ENCODE data around the gene IL1RAPL1. TPM values are rescaled to one million over a fixed set of nuclear protein-coding genes. Genes with fewer than 3 reads are reported as not detected.

Gene IL1RAPL1
- total RNA-seq, 1 donor from 2014 or later: not detected

GRCh38 chrX:28969126-28969525 is 381.9 kb downstream of the IL1RAPL1 start:
- TF ChIP-seq, protein P1, sequence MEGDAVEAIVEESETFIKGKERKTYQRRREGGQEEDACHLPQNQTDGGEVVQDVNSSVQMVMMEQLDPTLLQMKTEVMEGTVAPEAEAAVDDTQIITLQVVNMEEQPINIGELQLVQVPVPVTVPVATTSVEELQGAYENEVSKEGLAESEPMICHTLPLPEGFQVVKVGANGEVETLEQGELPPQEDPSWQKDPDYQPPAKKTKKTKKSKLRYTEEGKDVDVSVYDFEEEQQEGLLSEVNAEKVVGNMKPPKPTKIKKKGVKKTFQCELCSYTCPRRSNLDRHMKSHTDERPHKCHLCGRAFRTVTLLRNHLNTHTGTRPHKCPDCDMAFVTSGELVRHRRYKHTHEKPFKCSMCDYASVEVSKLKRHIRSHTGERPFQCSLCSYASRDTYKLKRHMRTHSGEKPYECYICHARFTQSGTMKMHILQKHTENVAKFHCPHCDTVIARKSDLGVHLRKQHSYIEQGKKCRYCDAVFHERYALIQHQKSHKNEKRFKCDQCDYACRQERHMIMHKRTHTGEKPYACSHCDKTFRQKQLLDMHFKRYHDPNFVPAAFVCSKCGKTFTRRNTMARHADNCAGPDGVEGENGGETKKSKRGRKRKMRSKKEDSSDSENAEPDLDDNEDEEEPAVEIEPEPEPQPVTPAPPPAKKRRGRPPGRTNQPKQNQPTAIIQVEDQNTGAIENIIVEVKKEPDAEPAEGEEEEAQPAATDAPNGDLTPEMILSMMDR (conservative IDR thresholded peaks at IDR 0.05; ENCODE audit: low read depth, low read length): no peak
- no peak for DNase-seq (ENCODE audit: low read depth)
- H3K4me3 ChIP-seq (ENCODE audit: low read depth, low read length): no peak overlapping the region

- TF ChIP-seq, protein P1 (conservative IDR thresholded peaks at IDR 0.05; ENCODE audit: low read depth, low read length): no peak
- DNase-seq (ENCODE audit: low read depth): no peak
- H3K4me3 ChIP-seq (ENCODE audit: low read depth, low read length): no peak overlapping the region
Observed at GRCh38 chrX:28979877-28980276, 392.6 kb downstream of the IL1RAPL1 start.

- H3K4me3 ChIP-seq (ENCODE audit: low read depth, low read length): no peak overlapping the region
- DNase-seq (ENCODE audit: low read depth): no peak
- TF ChIP-seq, protein P1 (conservative IDR thresholded peaks at IDR 0.05; ENCODE audit: low read depth, low read length): no peak
Observed at GRCh38 chrX:28981952-28982351, 394.7 kb downstream of the IL1RAPL1 start.

DNA sequence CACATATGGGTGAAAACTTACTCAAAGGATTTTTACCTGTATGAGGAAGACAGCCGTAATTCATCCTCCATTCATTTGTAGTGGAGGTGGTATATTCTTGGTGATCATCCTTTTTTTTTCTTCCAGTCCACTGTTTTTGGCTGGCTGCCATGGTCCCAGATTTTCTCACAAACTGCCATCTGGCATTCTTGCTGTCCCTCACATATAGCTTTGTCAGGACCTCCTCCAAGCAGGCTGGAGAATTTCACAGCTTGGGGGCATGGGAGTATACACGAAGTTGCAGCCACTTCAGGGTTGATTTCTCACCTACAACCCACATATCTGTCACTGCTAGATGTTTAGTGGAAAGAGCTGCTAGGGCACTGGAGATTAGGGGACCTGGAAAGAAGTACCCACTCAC is 401.0 kb downstream of the IL1RAPL1 start:
- TF ChIP-seq, protein P1 (conservative IDR thresholded peaks at IDR 0.05; ENCODE audit: low read depth, low read length): no peak
- no peak overlapping the region for H3K4me3 ChIP-seq (ENCODE audit: low read depth, low read length)
- DNase-seq (ENCODE audit: low read depth): no peak

DNA sequence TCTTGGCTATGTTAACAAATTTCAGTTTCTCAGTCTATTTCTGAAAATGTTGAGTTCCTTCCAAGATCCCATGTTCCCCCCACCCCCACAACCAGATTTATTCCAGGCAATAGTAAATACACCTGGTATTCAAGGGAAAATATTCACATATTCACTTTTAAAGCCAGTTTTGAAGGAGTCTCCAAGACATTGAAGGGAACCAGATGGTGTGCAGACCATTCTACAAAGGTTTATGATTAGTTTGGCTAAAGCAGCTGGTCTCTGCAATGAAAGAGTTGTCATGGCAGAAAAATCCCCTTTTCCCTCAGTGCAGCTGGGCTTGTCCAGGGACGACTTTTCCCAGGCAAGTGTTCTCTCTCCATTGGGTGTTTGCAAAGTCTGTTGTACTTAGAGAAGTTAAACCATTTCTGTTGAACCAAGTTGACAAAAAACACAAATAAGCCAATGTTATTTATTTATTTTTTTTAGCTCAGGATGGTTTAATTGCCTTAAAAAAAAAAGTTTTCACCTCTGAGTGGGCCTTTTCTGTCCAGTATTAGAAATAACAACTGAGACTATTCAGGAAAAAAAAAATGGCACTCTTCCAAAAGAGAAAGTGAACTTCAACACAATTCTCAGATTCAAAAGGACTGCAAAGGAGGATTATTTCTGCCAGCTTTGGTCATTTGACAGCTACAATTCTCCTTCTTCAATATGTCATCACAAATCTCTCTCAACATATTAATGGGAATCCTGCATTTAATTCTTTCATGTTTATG is 410.6 kb downstream of the IL1RAPL1 start:
- H3K4me3 ChIP-seq (ENCODE audit: low read depth, low read length): no peak overlapping the region
- DNase-seq (ENCODE audit: low read depth): no peak
- TF ChIP-seq, protein P1 (conservative IDR thresholded peaks at IDR 0.05; ENCODE audit: low read depth, low read length): no peak

GRCh38 chrX:28998609-28999135 is 411.4 kb downstream of the IL1RAPL1 start:
- no peak overlapping the region for H3K4me3 ChIP-seq (ENCODE audit: low read depth, low read length)
- no peak for DNase-seq (ENCODE audit: low read depth)
- TF ChIP-seq, protein P1 (conservative IDR thresholded peaks at IDR 0.05; ENCODE audit: low read depth, low read length): no peak

GRCh38 chrX:29012867-29013266 is 425.6 kb downstream of the IL1RAPL1 start:
- H3K4me3 ChIP-seq (ENCODE audit: low read depth, low read length): no peak overlapping the region
- TF ChIP-seq, protein P1 (conservative IDR thresholded peaks at IDR 0.05; ENCODE audit: low read depth, low read length): no peak

More at GRCh38 chrX:29012867-29013266, 425.6 kb downstream of the IL1RAPL1 start:
- DNase-seq (ENCODE audit: low read depth): no peak

All from epithelial cell of proximal tubule (primary cell).